HG03378 (cell line): ENCODE data around the gene ERBB3.

Experiments used
- ATAC-seq: cut with Tn5 transposase; IDR thresholded peaks from one replicate; pipeline ENCODE4 v1.9.1; 2021; ENCODE audit warnings: mild to moderate bottlenecking, moderate library complexity; ENCODE audit not compliant: unreplicated experiment

The ERBB3 gene

GRCh38 chr12:56129942-56130495 is 50.1 kb downstream of the ERBB3 start:
- ATAC-seq, result no peak

DNA sequence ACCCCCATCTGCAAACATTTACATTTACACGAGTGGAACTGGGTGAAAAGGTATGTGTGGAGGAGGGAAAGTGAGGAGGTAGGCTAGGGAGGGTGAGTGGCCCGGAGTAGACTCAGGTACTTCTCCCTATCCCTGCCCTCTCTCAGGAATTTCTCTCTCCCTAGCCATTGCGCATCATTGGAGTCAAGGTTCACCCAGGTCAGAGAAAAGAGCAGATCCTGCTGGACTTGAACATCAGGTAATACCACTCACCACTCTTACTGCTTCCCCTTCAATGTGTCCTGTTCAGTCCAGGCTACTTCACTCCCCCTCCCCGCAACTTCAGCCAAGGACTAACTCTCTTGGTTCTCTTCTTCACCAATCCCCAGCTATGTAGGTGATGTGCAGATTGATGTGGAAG is 50.9 kb downstream of the ERBB3 start:
- ATAC-seq, result no peak

DNA sequence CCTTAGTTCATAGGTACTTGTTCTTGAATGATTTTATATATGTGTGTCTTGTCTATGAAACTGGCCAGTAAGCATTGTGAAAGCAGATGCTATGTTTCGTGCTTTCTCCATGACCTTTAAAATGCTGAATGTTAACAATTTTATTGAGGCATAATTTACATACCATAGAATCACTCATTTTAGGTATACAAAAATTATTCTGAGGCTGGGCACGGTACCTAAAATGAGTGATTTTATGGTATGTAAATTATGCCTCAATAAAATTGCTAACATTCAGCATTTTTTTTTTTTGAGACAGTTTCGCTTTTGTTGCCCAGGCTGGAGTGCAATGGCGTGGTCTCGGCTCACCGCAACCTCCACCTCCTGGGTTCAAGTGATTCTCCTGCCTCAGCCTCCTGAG is 54.9 kb downstream of the ERBB3 start:
- ATAC-seq, result no peak

DNA sequence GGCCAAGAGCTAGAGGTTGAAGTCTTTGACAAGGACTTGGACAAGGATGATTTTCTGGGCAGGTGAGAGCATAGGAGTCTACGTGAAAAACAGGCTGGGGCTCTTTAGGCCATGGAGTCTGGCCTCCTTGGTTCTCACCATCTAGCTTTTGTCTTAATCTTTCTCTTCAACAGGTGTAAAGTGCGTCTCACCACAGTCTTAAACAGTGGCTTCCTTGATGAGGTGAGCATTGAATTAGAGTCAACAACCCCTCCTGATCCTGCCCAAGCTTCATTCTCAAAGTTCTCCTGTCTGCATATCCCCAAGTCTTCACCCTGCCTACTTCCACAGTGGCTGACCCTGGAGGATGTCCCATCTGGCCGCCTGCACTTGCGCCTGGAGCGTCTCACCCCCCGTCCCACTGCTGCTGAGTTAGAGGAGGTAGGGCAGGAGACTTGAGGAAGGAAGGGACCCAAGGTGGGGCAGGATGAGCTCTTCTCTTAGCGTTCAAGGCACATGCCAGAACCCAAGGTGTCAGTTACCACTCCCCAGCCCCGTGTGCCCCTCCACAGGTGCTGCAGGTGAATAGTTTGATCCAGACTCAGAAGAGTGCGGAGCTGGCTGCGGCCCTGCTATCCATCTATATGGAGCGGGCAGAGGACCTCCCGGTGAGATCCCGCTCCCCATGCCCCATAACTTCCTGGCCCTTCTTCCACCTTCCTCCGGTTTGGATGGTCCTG is 58.0 kb downstream of the ERBB3 start:
- no peak for ATAC-seq

DNA sequence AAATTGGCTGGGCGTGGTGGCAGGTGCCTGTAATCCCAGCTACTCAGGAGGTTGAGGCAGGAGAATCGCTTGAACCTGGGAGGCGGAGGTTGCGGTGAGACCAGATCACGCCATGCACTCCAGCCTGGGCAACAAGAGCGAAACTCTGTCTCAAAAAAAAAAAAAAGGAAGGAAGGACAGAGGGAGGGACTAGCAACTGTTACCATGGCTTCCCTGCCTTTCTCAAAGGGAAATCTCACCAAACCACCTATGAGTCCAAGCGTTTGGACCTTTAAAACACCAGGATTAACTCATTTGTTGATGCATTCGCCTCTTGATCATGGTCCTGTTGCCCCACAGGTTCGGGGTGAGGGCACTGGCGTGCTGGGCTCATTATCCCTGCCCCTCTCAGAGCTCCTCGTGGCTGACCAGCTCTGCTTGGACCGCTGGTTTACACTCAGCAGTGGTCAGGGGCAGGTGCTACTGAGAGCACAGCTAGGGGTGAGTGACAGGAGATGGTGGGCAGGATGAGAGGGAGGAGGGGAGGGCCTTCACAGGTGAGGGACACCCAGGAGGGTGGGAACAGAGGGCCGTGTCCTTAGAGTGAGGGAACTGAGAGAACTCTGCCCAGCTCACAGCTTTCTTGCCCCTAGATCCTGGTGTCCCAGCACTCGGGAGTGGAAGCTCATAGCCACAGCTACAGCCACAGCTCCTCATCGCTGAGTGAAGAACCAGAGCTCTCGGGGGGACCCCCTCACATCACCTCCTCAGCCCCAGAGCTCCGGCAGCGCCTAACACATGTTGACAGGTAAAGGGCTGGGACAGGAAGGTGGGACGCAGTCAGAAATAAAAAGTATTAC is 62.2 kb downstream of the ERBB3 start:
- ATAC-seq, result no peak

DNA sequence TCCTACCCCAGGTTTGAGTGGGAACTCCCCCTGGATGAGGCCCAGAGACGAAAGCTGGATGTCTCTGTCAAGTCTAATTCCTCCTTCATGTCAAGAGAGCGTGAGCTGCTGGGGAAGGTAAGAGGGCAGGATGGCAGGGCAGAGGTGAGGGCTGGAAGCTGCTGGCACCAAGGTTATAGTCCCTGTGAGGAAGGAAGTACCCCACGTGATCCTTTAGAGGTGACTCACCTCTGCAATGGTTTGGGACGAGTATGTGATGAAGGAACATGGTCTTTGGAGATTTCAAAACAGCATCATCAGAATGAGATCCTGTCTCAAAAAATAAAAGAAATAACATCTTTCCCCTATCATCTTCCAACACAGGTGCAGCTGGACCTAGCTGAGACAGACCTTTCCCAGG is 63.3 kb downstream of the ERBB3 start:
- ATAC-seq, result no peak

GRCh38 chr12:56143870-56144269 is 63.9 kb downstream of the ERBB3 start:
- no peak for ATAC-seq

DNA sequence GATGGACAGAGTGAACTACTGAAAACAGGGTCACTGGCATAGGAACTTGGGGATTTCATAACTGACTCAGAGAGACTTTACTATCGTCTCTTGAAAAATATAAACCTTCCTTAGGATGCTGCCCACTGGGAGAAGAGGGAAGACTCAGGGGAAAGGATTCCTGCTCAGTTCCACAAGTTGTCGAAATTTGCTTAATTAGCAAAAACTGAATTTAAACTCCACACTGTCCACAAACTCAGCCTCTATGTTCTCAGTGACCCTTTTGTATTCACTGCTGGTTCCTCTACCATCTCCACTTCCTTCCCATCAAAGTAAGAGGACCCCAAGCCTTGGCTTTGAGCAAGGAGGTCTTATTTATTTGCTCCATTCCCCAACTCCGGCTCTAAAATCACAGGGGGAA is 65.3 kb downstream of the ERBB3 start:
- ATAC-seq, result no peak

GRCh38 chr12:56146492-56147460 is 66.8 kb downstream of the ERBB3 start:
- no peak for ATAC-seq

- no peak for ATAC-seq
These were observed 70.6 kb downstream of the ERBB3 start for GRCh38 chr12:56150563-56150962.

DNA sequence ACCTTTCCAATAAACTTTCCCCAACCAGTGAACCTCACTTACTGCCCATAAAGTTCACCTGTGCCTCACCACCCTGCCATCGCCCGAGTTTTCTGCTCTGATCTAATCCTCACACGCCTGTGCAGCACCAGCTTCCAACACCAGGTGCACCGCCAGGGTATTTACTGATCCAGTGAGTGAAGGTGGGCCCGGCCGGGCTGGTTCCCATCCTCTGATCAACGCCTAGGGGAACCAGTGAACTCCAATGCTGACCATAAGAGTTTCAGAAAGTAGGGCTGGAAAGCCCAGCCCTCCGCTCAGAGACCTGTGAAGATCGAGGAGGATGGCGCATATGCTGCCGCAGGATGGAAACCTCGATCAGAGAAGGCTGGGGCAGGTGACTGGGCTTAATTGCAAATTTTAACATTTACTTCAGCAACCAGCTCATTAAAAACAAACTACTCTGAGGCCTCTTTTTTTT is 71.7 kb downstream of the ERBB3 start:
- ATAC-seq, result no peak

DNA sequence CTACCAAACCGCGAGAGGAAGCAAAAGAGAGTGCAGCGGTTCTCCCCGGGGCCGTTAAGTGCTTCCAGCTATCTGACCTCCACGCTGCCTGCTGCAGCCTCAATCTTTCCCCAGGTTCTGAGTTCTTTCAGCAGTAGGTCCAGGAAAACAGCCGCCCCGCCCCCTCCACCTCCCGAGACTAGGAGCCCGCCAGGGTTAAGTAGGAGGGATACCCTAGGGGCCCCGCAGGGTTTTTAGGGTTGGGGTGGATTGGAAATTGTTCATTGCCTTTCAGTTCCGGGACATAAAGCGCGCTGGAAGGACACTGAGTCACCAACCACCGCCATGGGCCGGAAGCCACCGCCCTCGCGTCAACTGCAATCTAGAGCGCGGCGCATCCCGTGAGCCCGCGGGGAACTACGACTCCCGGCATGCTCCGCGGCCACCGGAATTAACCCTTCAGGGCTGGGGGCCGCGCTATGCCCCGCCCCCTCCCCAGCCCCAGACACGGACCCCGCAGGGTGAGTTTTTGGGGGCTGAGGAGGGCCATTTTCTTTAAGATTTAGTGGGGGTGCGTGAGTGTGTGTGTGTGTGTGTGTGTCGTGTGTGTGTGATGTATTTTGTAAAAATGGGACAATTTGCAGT is 72.3 kb downstream of the ERBB3 start, which contains the start of gene MYL6B:
Gene MYL6B, plus strand, starts transcription at position 456 of the 624 bp plus-strand sequence. CDS start 1,332 bp downstream, outside the sequence.
- peak; percentile 73 for ATAC-seq
